Measurements from ENCODE around the gene TRAM2.

DNA sequence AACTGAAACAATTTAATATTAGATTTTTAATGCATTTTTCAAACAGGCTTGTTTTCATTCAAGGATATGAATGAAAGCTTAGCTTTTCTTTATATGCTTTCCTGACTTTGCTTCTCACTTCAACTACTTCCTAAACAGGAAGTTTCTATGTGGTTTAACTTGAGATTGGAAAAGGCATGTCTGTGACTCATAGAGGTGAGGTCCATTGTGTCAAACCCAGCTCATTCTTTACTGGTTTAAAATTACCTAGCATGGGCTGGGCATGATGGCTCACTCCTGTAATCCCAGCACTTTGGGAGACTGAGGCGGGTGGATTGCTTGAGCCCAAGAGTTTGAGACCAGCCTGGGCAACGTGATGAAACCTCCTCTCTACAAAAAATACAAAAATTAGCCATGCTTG, 122.3 kb downstream of the TRAM2 start:
- TF ChIP-seq POLR2AphosphoS5 (IDR thresholded peaks at IDR 0.05; ENCODE audit: low read depth, low read length): no peak
- TF ChIP-seq POLR2A (IDR thresholded peaks at IDR 0.05; ENCODE audit: low read depth, low read length): no peak
- TF ChIP-seq TAF1 (IDR thresholded peaks at IDR 0.05; ENCODE audit: borderline replicate concordance, low read depth, low read length): no peak
